Activated CD4-positive, CD25-positive, alpha-beta regulatory T cell treated with anti-CD3 and anti-CD28 coated beads, Interleukin-2, amount 50 U/mL, for 24 hours (primary cell): ENCODE results near the gene ZNF480.
"Not testable (repeated sequence)": the region's sequence is repeated elsewhere in the genome, so short reads cannot be mapped to it uniquely, and the experiment has no call there.

Source experiments
- ATAC-seq, 2 donors: fragments of 150-1000 bp; cut with Tn5 transposase; one replicate each; pipeline ENCODE4 v1.10.0; 2021; ENCODE audit warnings: mild to moderate bottlenecking in 1 of 2, moderate library complexity in 1 of 2

Gene ZNF480

GRCh38 chr19:52339022-52339421 is 42.1 kb downstream of the ZNF480 start:
- ATAC-seq: not testable (repeated sequence)

DNA sequence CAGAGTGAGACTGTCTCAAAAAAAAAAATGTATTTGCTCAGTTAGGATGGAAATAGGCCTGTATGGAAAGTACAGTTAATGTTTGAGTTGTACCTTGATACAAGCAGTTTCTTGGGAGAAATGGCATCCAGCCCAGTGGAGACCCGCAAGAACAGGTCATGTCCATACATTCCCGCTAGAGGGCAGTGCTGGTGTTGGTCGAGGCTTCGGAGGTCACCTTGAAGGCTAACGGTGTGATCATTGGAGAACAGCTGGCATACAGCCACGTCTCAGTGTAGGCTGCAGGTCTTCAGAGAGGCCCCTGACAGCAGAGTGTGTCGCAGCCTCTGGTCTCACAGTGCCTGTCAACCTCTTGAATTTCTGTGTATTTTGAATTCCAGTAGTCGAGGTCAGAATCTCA is 46.6 kb downstream of the ZNF480 start:
- ATAC-seq: peak in 1 of 2 donors; percentile 43

DNA sequence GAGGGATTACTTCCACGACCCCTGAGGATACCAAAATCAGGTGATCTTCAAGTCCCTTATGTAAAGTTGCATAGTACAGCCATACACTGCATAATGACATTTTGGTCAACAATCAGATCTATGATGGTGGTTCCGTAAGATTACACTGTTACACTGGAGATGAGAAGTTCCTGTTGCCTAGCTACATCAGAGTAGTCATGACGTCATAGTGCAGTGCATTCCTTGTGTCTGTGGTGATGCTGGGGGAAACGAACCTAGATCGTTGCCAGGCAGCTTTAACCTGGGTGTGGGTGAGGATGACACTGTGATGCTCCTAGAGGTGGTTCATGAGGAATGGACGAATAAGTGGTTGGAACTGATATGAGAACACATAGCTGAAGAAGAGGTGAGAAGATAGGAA is 48.2 kb downstream of the ZNF480 start:
- ATAC-seq: no peak

DNA sequence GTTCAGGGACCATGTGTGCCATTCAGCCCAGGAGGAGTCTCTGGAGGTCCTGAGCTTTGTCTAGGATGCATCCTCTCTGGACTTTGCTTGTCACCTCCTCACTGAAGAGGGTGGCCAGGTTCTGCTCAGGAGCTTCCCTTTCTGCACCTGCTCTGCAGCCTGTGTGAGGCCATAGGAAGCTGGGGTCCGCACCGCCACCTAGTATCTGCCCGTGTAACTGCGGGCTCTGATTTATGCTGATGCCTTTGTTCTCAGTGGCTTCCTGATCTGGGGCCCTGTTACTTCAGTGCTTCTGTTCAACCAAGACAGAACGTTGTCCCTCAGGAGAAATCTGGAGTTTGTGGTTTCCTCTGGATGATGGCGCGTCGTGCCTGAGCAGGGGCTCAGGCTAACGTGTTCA is 54.5 kb downstream of the ZNF480 start:
- no peak for ATAC-seq

DNA sequence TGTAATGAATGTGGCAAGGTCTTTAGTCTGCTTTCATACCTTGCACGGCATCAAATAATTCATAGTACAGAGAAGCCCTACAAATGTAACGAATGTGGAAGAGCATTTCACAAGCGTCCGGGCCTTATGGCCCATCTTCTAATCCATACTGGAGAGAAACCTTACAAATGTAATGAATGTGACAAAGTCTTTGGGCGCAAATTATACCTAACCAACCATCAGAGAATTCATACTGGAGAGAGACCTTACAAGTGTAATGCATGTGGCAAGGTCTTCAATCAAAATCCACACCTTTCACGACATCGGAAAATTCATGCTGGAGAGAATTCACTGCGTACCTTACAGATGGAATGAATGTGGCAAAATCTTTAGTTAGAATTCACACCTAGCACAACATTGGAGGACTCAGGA is 69.5 kb downstream of the ZNF480 start:
- no peak for ATAC-seq

DNA sequence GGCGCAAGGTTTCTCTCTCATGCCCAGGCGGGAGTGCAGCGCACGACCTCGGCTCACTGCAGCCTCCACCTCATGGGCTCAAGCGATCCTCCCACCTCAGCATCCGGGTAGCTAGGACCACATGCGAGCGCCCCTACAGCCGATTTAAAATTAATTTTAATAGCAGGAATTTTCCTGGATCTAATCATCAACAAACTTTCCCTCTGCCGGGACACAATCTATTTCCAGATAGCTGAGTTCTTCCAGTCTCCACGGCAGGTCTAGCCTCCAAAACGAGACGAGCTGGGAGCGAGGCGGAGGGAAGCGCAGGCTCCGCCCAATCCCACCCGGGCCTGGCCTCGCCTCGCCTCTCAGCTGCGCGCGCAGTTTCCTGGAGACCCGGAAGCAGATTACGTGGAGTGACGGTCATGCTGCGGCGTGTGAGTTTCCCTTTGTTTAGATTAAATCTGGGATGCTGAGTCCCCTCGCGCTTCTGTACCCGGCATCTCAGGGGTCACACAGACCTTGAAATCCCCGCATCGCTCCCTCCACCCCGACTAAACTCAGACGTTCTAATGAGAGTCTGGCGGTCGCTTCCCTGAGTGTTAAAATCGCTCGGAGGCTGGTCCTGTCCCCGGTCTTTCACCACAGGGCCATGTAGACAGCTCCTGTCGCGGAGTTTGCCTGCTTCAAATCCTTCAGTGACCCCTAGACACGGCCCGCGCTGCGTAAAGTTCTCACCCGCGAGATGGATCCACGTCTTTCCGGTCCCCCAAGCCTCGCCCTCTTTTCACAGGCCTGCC is 72.8 kb downstream of the ZNF480 start, which contains the start of gene ZNF880:
ZNF880 (plus strand) TSS at position 365 of the 782 bp plus-strand sequence; CDS start at position 408, 43 bp downstream.
- peak; percentile 98 to 99 for ATAC-seq

DNA sequence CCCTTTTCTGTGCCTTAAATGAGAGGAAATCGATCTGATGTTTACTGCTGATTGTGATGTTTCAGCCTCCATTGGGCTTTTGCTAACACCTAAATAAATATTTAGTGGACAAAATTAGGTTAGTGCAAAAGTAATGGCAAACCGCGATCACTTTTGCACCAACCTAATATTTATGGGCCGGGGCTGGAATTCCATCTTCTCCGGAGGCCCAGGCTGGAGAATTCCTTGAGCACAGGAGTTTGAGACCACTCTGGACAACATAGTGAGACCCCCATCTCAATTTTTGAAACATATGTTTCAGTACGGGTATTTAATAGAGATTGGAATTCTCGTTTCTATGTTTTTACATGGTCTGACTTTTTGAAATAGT is 73.4 kb downstream of the ZNF480 start:
- no peak for ATAC-seq
